ENCODE measurements around the gene DOCK2.

DOCK2 gene

GRCh38 chr5:170077526-170077925, 440.5 kb downstream of the DOCK2 start:
- Histone ChIP-seq H3K36me3 (no peaks in the 10 kb centered on the region), H3K27ac (no peak overlapping the region), H3K9me3 (ENCODE audit: severe bottlenecking) (no peaks in the 10 kb centered on the region), H3K4me3 (ENCODE audit: low read depth, low read length) (no peak overlapping the region), H3K27me3 (ENCODE audit: insufficient read depth, low read depth, severe bottlenecking) (peaks cover 39% of the 10 kb centered on the region)
- no peak for DNase-seq
- TF ChIP-seq CTCF (IDR thresholded peaks at IDR 0.05; ENCODE audit: low read depth, low read length) = no peak

GRCh38 chr5:170078458-170078857, 441.4 kb downstream of the DOCK2 start:
- Histone ChIP-seq H3K36me3 (no peaks in the 10 kb centered on the region), H3K9me3 (ENCODE audit: severe bottlenecking) (no peaks in the 10 kb centered on the region), H3K27ac (no peak overlapping the region), H3K27me3 (ENCODE audit: insufficient read depth, low read depth, severe bottlenecking) (peaks cover 45% of the 10 kb centered on the region), H3K4me3 (ENCODE audit: low read depth, low read length) (no peak overlapping the region)
- TF ChIP-seq CTCF (IDR thresholded peaks at IDR 0.05; ENCODE audit: low read depth, low read length) = no peak
- no peak for DNase-seq

DNA sequence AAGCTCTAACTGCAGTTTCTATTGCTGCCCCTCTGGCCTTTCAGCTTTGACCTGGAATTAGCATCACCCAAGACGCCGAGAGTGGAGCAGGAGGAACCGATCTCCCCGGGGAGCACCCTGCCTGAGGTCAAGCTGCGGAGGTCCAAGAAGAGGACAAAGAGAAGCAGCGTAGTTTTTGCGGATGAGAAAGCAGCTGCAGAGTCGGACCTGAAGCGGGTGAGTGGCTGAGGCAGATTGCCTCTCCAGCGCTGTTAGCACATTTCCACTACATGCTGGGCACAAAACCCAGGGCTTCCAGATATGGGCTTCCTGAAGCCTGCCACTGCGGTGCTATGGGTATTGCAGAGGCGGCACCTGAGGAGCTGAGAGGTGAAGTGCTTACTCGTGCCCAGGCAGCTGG, 441.9 kb downstream of the DOCK2 start:
- H3K4me3 ChIP-seq (ENCODE audit: low read depth, low read length) = no peak overlapping the region
- no peaks in the 10 kb centered on the region for H3K9me3 ChIP-seq (ENCODE audit: severe bottlenecking)
- no peaks in the 10 kb centered on the region for H3K36me3 ChIP-seq
- no peak overlapping the region for H3K27ac ChIP-seq
- H3K27me3 ChIP-seq (ENCODE audit: insufficient read depth, low read depth, severe bottlenecking) = peaks cover 48% of the 10 kb centered on the region
- DNase-seq = no peak
- TF ChIP-seq CTCF (IDR thresholded peaks at IDR 0.05; ENCODE audit: low read depth, low read length) = no peak

DNA sequence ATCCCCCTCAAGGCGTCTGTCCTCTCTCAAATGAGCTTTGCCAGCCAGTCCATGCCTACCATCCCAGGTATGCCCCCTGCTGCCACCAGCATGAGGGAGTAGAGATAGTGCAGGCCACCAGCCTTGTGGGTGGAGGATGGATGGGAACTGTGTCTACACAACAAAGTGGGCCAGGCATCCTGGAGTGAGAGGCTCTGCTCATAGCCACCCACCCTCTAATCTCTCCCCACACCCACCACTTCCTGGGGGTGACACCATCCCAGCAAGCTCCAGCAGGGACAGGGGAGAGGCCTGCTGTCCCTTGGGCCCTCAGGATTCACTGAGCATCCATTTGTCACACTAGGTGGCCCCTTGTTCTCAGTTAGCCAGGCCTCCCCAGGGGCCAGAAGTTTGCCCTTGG, 443.1 kb downstream of the DOCK2 start:
- Histone ChIP-seq H3K27me3 (ENCODE audit: insufficient read depth, low read depth, severe bottlenecking) (peaks cover 51% of the 10 kb centered on the region), H3K9me3 (ENCODE audit: severe bottlenecking) (no peaks in the 10 kb centered on the region), H3K4me3 (ENCODE audit: low read depth, low read length) (no peak overlapping the region), H3K27ac (no peak overlapping the region), H3K36me3 (no peaks in the 10 kb centered on the region)
- no peak for TF ChIP-seq CTCF (IDR thresholded peaks at IDR 0.05; ENCODE audit: low read depth, low read length)
- no peak for DNase-seq

DNA sequence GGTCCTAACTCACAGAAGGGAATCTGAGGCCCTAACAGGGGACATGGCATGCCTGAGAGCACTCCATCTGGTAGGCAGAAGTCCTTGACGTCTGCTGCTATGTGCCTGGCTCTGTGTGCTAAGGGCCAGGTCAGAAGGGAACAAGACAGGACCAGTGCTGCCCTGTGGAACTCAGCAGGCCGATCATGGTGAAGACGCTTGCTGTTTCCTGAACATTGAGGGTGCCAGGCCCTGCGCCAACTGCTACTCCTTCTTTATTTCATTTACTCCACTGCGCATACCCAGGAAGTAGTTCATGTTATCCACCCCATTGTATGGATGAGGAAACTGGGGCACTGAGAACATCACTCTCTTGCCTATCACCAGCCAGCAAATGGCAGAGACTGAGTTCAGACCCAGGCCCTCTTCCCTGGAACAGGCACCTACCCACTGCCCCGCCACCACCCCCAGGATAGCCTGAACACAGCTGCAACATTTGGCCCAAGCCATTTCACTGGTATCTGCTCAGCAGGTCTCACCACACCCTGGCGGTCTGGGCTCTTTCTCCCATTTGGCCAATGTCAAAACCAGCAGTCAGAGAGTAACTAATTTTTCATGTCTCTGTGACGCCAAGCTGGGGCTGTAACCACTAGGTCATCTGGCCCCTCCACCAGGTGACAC, 443.8 kb downstream of the DOCK2 start:
- no peak for TF ChIP-seq CTCF (IDR thresholded peaks at IDR 0.05; ENCODE audit: low read depth, low read length)
- no peak overlapping the region for H3K4me3 ChIP-seq (ENCODE audit: low read depth, low read length)
- no peak for DNase-seq
- H3K36me3 ChIP-seq = no peaks in the 10 kb centered on the region
- H3K27me3 ChIP-seq (ENCODE audit: insufficient read depth, low read depth, severe bottlenecking) = peaks cover 49% of the 10 kb centered on the region
- H3K9me3 ChIP-seq (ENCODE audit: severe bottlenecking) = no peaks in the 10 kb centered on the region
- no peak overlapping the region for H3K27ac ChIP-seq

DNA sequence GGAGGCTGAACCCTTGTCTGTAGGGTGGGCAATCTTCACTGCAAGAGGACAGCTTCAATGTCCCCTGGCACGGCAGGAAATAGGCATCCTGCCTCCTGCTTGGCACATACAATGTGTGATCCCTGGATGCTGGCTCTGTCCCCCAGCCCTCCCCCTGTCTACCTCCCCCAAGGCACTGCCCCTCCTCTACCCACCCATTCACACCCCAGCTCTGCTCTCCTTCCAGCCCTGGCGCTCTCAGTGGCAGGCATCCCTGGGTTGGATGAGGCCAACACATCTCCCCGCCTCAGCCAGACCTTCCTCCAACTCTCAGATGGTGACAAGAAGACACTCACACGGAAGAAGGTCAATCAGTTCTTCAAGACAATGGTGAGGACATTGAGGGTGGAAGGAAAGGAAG, 444.5 kb downstream of the DOCK2 start:
- no peak for TF ChIP-seq CTCF (IDR thresholded peaks at IDR 0.05; ENCODE audit: low read depth, low read length)
- no peak for DNase-seq
- no peak overlapping the region for H3K27ac ChIP-seq
- no peak overlapping the region for H3K4me3 ChIP-seq (ENCODE audit: low read depth, low read length)
- peaks cover 46% of the 10 kb centered on the region for H3K27me3 ChIP-seq (ENCODE audit: insufficient read depth, low read depth, severe bottlenecking)
- no peaks in the 10 kb centered on the region for H3K9me3 ChIP-seq (ENCODE audit: severe bottlenecking)
- H3K36me3 ChIP-seq = no peaks in the 10 kb centered on the region
